Parathyroid adenoma (tissue), 2 donors: ENCODE results near the gene WFDC2.
A peak's percentile ranks its signal among the peaks of the same experiment; 100 is the strongest.

ENCODE experiments used
- H2AFZ ChIP-seq: fragments of 300-600 bp; sonication (generic); one replicate; pipeline ENCODE4 v1.7.0; 2017; ENCODE audit warnings: antibody characterized with exemption, mild to moderate bottlenecking
- H3K27ac ChIP-seq: fragments of 300-600 bp; sonication (generic); one replicate; pipeline ENCODE4 v1.7.0; 2017
- H3K27me3 ChIP-seq: fragments of 300-600 bp; sonication (generic); one replicate; pipeline ENCODE4 v1.7.0; 2017; ENCODE audit warnings: low read length; ENCODE audit not compliant: control insufficient read depth, insufficient read depth
- H3K36me3 ChIP-seq: fragments of 300-600 bp; sonication (generic); one replicate; pipeline ENCODE4 v1.7.0; 2017; ENCODE audit warnings: low read length; ENCODE audit not compliant: control insufficient read depth, insufficient read depth
- H3K4me1 ChIP-seq: fragments of 300-600 bp; sonication (generic); one replicate; pipeline ENCODE4 v1.7.0; 2017; ENCODE audit warnings: control low read depth
- H3K4me2 ChIP-seq: fragments of 300-600 bp; sonication (generic); one replicate; pipeline ENCODE4 v1.7.0; 2017; ENCODE audit warnings: low read length
- H3K4me3 ChIP-seq: fragments of 300-600 bp; sonication (generic); one replicate; pipeline ENCODE4 v1.7.0; 2017; ENCODE audit warnings: low read depth, low read length
- H3K79me2 ChIP-seq: fragments of 300-600 bp; sonication (generic); one replicate; pipeline ENCODE4 v1.7.0; 2017; ENCODE audit warnings: control low read depth
- H3K9ac ChIP-seq: fragments of 300-600 bp; sonication (generic); one replicate; pipeline ENCODE4 v1.7.0; 2017; ENCODE audit warnings: mild to moderate bottlenecking
- H3K9me3 ChIP-seq: fragments of 300-600 bp; sonication (generic); one replicate; pipeline ENCODE4 v1.7.0; 2017; ENCODE audit warnings: low read length; ENCODE audit not compliant: control insufficient read depth
- CTCF ChIP-seq: fragments of 300-600 bp; sonication (generic); IDR thresholded peaks from one replicate; pipeline ENCODE4 v1.7.0; 2017; ENCODE audit warnings: antibody characterized with exemption, mild to moderate bottlenecking
- donor health status: primary hyperparathyroidism.

Gene WFDC2

GRCh38 chr20:45479822-45480221 is 10.3 kb downstream of the WFDC2 start:
- no peaks in the 10 kb centered on the region for H3K36me3 ChIP-seq
- H3K27me3 ChIP-seq, result no peaks in the 10 kb centered on the region
- H3K4me3 ChIP-seq, result no peak overlapping the region
- TF ChIP-seq CTCF, result no peak
- H3K9me3 ChIP-seq, result no peaks in the 10 kb centered on the region
- H3K4me1 ChIP-seq, result no peaks in the 10 kb centered on the region
- no peak overlapping the region for H3K9ac ChIP-seq
- H3K27ac ChIP-seq, result no peak overlapping the region
- no peak overlapping the region for H2AFZ ChIP-seq
- no peak overlapping the region for H3K4me2 ChIP-seq
- H3K79me2 ChIP-seq, result no peaks in the 10 kb centered on the region

GRCh38 chr20:45484676-45485075 is 15.1 kb downstream of the WFDC2 start:
- no peak overlapping the region for H2AFZ ChIP-seq

GRCh38 chr20:45485388-45485787 is 15.8 kb downstream of the WFDC2 start:
- TF ChIP-seq CTCF, result no peak
- no peak overlapping the region for H3K4me2 ChIP-seq
- H3K36me3 ChIP-seq, result no peaks in the 10 kb centered on the region
- no peaks in the 10 kb centered on the region for H3K79me2 ChIP-seq
- H3K4me3 ChIP-seq, result no peak overlapping the region
- no peaks in the 10 kb centered on the region for H3K27me3 ChIP-seq
- H3K9ac ChIP-seq, result no peak overlapping the region
- H3K27ac ChIP-seq, result no peak overlapping the region
- H3K9me3 ChIP-seq, result no peaks in the 10 kb centered on the region
- no peaks in the 10 kb centered on the region for H3K4me1 ChIP-seq
- no peak overlapping the region for H2AFZ ChIP-seq

More at GRCh38 chr20:45484676-45485075, 15.1 kb downstream of the WFDC2 start:
- H3K9ac ChIP-seq, result no peak overlapping the region
- H3K4me2 ChIP-seq, result no peak overlapping the region
- no peaks in the 10 kb centered on the region for H3K79me2 ChIP-seq
- H3K27ac ChIP-seq, result no peak overlapping the region
- H3K4me1 ChIP-seq, result no peaks in the 10 kb centered on the region
- no peaks in the 10 kb centered on the region for H3K27me3 ChIP-seq
- no peaks in the 10 kb centered on the region for H3K9me3 ChIP-seq
- H3K4me3 ChIP-seq, result no peak overlapping the region
- no peaks in the 10 kb centered on the region for H3K36me3 ChIP-seq
- TF ChIP-seq CTCF, result no peak

DNA sequence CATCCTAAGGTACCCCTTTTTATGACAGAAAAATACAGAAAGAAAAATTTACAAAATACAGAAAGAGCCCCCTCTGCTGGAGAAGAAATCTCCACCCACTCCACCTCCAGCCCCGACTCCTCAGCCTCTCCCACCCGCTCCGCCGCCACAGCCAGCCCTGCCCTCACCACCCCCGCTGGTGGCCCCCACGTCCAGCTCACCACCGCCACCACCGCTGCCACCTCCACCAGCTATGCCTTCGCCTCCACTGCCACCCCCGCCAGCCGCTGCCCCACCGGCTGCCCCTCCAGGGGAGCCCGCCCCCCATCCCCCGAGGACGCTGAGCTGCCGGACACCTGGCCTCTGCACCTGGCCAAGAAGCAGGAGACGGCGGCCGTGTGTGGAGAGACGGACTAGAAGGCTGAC is 17.7 kb downstream of the WFDC2 start:
- H3K9ac ChIP-seq, result no peak overlapping the region
- peak; percentile 36 for TF ChIP-seq CTCF

GRCh38 chr20:45489083-45489531 is 19.6 kb downstream of the WFDC2 start:
- H3K4me2 ChIP-seq, result no peak overlapping the region
- no peak overlapping the region for H3K9ac ChIP-seq
- H3K27me3 ChIP-seq, result no peaks in the 10 kb centered on the region
- H3K9me3 ChIP-seq, result no peaks in the 10 kb centered on the region
- TF ChIP-seq CTCF, result no peak
- no peaks in the 10 kb centered on the region for H3K4me1 ChIP-seq
- no peaks in the 10 kb centered on the region for H3K79me2 ChIP-seq
- H2AFZ ChIP-seq, result no peak overlapping the region
- H3K27ac ChIP-seq, result no peak overlapping the region
- H3K4me3 ChIP-seq, result no peak overlapping the region
- H3K36me3 ChIP-seq, result no peaks in the 10 kb centered on the region

More for the DNA sequence above, 17.7 kb downstream of the WFDC2 start:
- H3K4me2 ChIP-seq, result no peak overlapping the region
- H3K27ac ChIP-seq, result no peak overlapping the region
- no peak overlapping the region for H3K4me3 ChIP-seq
- no peaks in the 10 kb centered on the region for H3K36me3 ChIP-seq
- no peaks in the 10 kb centered on the region for H3K9me3 ChIP-seq
- no peaks in the 10 kb centered on the region for H3K27me3 ChIP-seq
- H3K4me1 ChIP-seq, result no peaks in the 10 kb centered on the region
- H2AFZ ChIP-seq, result peak overlapping the region; percentile 38
- H3K79me2 ChIP-seq, result no peaks in the 10 kb centered on the region
